ENCODE measurements around the gene TMEM8B. TPM values are rescaled to one million over a fixed set of nuclear protein-coding genes. Genes with fewer than 3 reads are reported as not detected.

TMEM8B gene
- total and polyA plus RNA-seq, 9 of the 15 experiments (the other 6 are each of a cell fraction or from before 2014, with no cell fraction given), result 0.01 to 2.2 (median 1.1) TPM

- TF ChIP-seq CTCF (IDR thresholded peaks at IDR 0.05 in 2 of 3, conservative IDR thresholded peaks at IDR 0.05 in 1 of 3; ENCODE audit: insufficient read depth in 2 of 3, low read depth in 1 of 3, low read length in 3 of 3), result no peak
- TF ChIP-seq, protein P1, sequence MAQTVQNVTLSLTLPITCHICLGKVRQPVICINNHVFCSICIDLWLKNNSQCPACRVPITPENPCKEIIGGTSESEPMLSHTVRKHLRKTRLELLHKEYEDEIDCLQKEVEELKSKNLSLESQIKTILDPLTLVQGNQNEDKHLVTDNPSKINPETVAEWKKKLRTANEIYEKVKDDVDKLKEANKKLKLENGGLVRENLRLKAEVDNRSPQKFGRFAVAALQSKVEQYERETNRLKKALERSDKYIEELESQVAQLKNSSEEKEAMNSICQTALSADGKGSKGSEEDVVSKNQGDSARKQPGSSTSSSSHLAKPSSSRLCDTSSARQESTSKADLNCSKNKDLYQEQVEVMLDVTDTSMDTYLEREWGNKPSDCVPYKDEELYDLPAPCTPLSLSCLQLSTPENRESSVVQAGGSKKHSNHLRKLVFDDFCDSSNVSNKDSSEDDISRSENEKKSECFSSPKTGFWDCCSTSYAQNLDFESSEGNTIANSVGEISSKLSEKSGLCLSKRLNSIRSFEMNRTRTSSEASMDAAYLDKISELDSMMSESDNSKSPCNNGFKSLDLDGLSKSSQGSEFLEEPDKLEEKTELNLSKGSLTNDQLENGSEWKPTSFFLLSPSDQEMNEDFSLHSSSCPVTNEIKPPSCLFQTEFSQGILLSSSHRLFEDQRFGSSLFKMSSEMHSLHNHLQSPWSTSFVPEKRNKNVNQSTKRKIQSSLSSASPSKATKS (CRISPR knock-in tag; IDR thresholded peaks at IDR 0.05), result no peak
- TF ChIP-seq, protein P2, sequence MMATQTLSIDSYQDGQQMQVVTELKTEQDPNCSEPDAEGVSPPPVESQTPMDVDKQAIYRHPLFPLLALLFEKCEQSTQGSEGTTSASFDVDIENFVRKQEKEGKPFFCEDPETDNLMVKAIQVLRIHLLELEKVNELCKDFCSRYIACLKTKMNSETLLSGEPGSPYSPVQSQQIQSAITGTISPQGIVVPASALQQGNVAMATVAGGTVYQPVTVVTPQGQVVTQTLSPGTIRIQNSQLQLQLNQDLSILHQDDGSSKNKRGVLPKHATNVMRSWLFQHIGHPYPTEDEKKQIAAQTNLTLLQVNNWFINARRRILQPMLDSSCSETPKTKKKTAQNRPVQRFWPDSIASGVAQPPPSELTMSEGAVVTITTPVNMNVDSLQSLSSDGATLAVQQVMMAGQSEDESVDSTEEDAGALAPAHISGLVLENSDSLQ (IDR thresholded peaks at IDR 0.05), result peak; percentile 41
- TF ChIP-seq ZBTB17 (CRISPR knock-in tag; IDR thresholded peaks at IDR 0.05), result no peak
- TF ChIP-seq, protein P3, sequence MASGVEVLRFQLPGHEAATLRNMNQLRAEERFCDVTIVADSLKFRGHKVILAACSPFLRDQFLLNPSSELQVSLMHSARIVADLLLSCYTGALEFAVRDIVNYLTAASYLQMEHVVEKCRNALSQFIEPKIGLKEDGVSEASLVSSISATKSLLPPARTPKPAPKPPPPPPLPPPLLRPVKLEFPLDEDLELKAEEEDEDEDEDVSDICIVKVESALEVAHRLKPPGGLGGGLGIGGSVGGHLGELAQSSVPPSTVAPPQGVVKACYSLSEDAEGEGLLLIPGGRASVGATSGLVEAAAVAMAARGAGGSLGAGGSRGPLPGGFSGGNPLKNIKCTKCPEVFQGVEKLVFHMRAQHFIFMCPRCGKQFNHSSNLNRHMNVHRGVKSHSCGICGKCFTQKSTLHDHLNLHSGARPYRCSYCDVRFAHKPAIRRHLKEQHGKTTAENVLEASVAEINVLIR (CRISPR knock-in tag; IDR thresholded peaks at IDR 0.05), result no peak
- TF ChIP-seq IRF9 (tag; IDR thresholded peaks at IDR 0.05), result no peak
- no peak for TF ChIP-seq ZNF133 (CRISPR knock-in tag; IDR thresholded peaks at IDR 0.05)
- TF ChIP-seq CUX1 (CRISPR knock-in tag; IDR thresholded peaks at IDR 0.05), result no peak
- no peak for TF ChIP-seq EP300 (IDR thresholded peaks at IDR 0.05; ENCODE audit: low read length)
- no peak for TF ChIP-seq ZNF311 (CRISPR knock-in tag; IDR thresholded peaks at IDR 0.05)
- no peak for TF ChIP-seq GATAD2B (IDR thresholded peaks at IDR 0.05; ENCODE audit: borderline replicate concordance)
- TF ChIP-seq MYC (IDR thresholded peaks at IDR 0.05; ENCODE audit: low read depth, low read length), result no peak
- TF ChIP-seq MYC (CRISPR knock-in tag; IDR thresholded peaks at IDR 0.05; ENCODE audit: borderline replicate concordance, low read depth), result no peak
- TF ChIP-seq EP400 (IDR thresholded peaks at IDR 0.05), result 0 out of 2 replicates have a peak, but pooled peaks have one; percentile 3
- TF ChIP-seq ZNF282 (CRISPR knock-in tag; IDR thresholded peaks at IDR 0.05), result no peak
These were observed 30.2 kb upstream of the TMEM8B start (continued) for GRCh38 chr9:35798658-35799374.
